ENCODE data around the gene KBTBD12.

The KBTBD12 gene

GRCh38 chr3:127959041-127959440 is 44.0 kb downstream of the KBTBD12 start:
- DNase-seq: no peak

GRCh38 chr3:127959873-127960272 is 44.8 kb downstream of the KBTBD12 start:
- DNase-seq: no peak

GRCh38 chr3:127960421-127960965 is 45.5 kb downstream of the KBTBD12 start:
- DNase-seq: no peak

GRCh38 chr3:127961124-127961523 is 46.1 kb downstream of the KBTBD12 start:
- no peak for DNase-seq

GRCh38 chr3:127961963-127962362 is 46.9 kb downstream of the KBTBD12 start:
- DNase-seq: no peak

GRCh38 chr3:127962937-127963336 is 47.9 kb downstream of the KBTBD12 start:
- no peak for DNase-seq

GRCh38 chr3:127964053-127964452 is 49.0 kb downstream of the KBTBD12 start:
- no peak for DNase-seq

GRCh38 chr3:127964816-127965215 is 49.8 kb downstream of the KBTBD12 start:
- no peak for DNase-seq

GRCh38 chr3:127967316-127967715 is 52.3 kb downstream of the KBTBD12 start:
- no peak for DNase-seq

GRCh38 chr3:127970966-127971592 is 56.0 kb downstream of the KBTBD12 start:
- DNase-seq: peak; percentile 13

- DNase-seq: no peak
These were observed 59.2 kb downstream of the KBTBD12 start for GRCh38 chr3:127974226-127974625.

GRCh38 chr3:127975153-127976029 is 60.4 kb downstream of the KBTBD12 start:
- no peak for DNase-seq

GRCh38 chr3:127978636-127979035 is 63.6 kb downstream of the KBTBD12 start:
- no peak for DNase-seq

- DNase-seq: no peak
These were observed 64.4 kb downstream of the KBTBD12 start for GRCh38 chr3:127979473-127979872.

GRCh38 chr3:127981097-127981496 is 66.1 kb downstream of the KBTBD12 start:
- no peak for DNase-seq

- no peak for DNase-seq
These were observed 67.1 kb downstream of the KBTBD12 start for GRCh38 chr3:127982155-127982554.

- DNase-seq: no peak
These were observed 69.4 kb downstream of the KBTBD12 start for GRCh38 chr3:127984241-127984975.

- no peak for DNase-seq
These were observed 70.2 kb downstream of the KBTBD12 start for GRCh38 chr3:127985216-127985615.

GRCh38 chr3:127985655-127986225 is 70.7 kb downstream of the KBTBD12 start:
- no peak for DNase-seq

GRCh38 chr3:127986803-127987202 is 71.8 kb downstream of the KBTBD12 start:
- DNase-seq: no peak

GRCh38 chr3:127987309-127987995 is 72.4 kb downstream of the KBTBD12 start:
- no peak for DNase-seq
